OCI-LY1 (cell line): ENCODE data around the gene IPP.

Source experiments
- EZH2 ChIP-seq: fragments of 200-600 bp; sonication (generic), shearing (Covaris generic); IDR thresholded peaks from 2 replicates; pipeline ENCODE4 v1.8.0; 2017; ENCODE audit warnings: borderline replicate concordance, mixed run types, mild to moderate bottlenecking, antibody characterized with exemption, low read length, moderate library complexity, mixed read lengths
- TF ChIP-seq, protein P1 (sequence below): fragments of 200-600 bp; sonication (generic), shearing (Covaris generic); IDR thresholded peaks from 2 replicates; pipeline ENCODE4 v1.5.1; 2017; ENCODE audit warnings: mild to moderate bottlenecking, antibody characterized with exemption, low read length, moderate library complexity, mixed read lengths

DNA sequence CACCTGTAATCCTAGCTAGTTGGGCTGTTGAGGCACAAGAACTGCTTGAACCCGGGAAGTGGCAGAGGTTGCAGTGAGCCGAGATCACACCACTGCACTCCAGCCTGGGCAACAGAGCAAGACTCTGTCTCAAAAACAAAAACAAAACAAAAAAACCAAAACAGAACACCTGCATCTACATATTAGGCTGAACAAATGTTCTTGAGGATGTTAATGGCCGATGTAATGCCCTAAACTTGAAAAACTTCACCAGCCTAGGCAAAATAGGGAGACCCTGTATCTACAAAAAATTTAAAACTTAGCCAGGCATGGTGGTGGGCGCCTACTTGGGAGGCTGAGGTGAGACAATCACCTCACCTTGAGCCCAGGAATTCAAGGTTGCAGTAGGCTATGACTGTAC is 81.9 kb downstream of the IPP start:
- TF ChIP-seq, protein P1, sequence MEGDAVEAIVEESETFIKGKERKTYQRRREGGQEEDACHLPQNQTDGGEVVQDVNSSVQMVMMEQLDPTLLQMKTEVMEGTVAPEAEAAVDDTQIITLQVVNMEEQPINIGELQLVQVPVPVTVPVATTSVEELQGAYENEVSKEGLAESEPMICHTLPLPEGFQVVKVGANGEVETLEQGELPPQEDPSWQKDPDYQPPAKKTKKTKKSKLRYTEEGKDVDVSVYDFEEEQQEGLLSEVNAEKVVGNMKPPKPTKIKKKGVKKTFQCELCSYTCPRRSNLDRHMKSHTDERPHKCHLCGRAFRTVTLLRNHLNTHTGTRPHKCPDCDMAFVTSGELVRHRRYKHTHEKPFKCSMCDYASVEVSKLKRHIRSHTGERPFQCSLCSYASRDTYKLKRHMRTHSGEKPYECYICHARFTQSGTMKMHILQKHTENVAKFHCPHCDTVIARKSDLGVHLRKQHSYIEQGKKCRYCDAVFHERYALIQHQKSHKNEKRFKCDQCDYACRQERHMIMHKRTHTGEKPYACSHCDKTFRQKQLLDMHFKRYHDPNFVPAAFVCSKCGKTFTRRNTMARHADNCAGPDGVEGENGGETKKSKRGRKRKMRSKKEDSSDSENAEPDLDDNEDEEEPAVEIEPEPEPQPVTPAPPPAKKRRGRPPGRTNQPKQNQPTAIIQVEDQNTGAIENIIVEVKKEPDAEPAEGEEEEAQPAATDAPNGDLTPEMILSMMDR, result no peak
- no peak for TF ChIP-seq EZH2
